Measurements from ENCODE around the gene SETBP1.

SETBP1 gene

GRCh38 chr18:44870631-44871502 lies 190.2 kb downstream of the SETBP1 start:
- no peak for DNase-seq (ENCODE audit: low spot score)

DNA sequence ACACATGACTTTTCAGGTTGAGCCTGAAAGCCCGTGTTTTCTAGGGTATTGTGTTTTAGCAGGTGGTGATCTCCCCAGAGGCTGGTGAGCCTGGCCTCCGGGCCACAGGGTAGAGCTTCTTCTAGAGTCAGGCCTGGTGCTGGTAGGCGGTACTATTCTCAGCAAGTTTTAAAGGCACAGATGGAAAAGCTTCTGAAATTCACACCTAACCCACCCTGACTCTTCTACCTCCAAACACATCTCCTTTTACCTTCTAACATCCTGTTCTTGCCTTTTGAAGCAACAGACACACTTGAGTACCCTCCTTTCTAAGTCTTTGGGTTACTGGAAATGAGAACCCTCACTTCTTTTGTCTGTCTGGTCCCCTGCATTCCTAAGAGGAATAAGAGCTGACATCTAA lies 191.1 kb downstream of the SETBP1 start:
- DNase-seq (ENCODE audit: low spot score): no peak

- DNase-seq (ENCODE audit: low spot score): no peak
Measured at GRCh38 chr18:44876024-44876423, 195.3 kb downstream of the SETBP1 start.

GRCh38 chr18:44876755-44877154 lies 196.1 kb downstream of the SETBP1 start:
- DNase-seq (ENCODE audit: low spot score): no peak

GRCh38 chr18:44878335-44878734 lies 197.6 kb downstream of the SETBP1 start:
- DNase-seq (ENCODE audit: low spot score): no peak

DNA sequence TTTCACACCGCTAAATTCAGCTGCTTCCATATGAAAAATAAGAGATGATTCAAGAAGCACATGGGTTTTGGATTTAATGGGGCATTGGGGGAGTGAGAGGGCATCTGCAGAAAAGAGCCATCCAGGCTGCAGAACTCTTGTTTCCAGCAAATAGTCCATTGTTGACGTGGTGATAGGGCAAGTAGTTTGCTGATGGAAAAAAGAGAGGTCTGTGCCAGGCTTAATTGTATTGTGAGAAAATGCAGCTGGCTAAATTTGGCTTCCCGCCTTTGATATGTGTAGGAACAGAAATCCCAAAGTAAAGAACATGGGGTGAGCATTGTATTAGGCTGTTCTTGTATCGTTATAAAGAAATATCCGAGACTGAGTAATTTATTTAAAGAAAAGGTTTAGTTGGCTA lies 199.5 kb downstream of the SETBP1 start:
- no peak for DNase-seq (ENCODE audit: low spot score)

GRCh38 chr18:44881461-44882162 lies 200.9 kb downstream of the SETBP1 start:
- DNase-seq (ENCODE audit: low spot score): no peak

- no peak for DNase-seq (ENCODE audit: low spot score)
Measured at GRCh38 chr18:44882163-44882868, 201.6 kb downstream of the SETBP1 start.

DNA sequence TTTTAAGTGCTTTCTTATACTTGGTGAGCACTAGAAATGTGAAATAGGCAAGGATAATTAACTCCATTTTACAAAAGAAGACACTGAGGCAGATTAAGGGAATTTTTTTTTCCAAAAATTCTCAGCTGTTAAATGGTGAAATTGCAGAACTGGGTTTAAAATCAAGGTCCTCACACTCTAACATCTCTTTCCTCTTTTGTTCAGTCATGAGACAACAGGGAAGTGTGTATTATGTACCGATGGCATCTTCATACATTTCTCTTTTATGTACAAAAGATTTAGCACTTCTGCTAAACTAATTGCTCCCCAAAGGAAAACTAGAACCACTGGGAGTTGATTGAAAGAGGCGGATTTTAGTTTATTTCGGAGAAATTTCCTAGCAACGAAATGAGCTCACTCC lies 203.0 kb downstream of the SETBP1 start:
- no peak for DNase-seq (ENCODE audit: low spot score)

DNA sequence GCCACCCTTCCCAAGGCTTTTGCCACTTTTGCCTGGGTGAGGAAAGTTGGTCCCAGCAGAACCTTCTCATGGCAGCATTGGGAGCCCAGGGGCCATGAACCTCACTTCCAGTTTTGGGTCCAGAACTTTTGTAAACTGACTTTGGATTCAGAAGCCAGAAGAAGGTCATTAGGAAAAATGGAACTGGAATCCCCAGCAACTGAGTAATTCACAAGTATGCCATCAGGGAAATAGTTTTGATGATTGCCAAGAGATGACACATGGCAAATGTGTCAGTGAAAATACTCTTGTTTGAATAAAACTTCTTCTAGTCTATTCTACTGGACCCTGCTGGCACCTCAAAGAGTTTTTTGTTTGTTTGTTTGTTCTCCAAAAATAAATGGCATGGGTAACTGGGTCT lies 203.7 kb downstream of the SETBP1 start:
- no peak for DNase-seq (ENCODE audit: low spot score)

GRCh38 chr18:44885507-44885906 lies 204.8 kb downstream of the SETBP1 start:
- DNase-seq (ENCODE audit: low spot score): no peak

- no peak for DNase-seq (ENCODE audit: low spot score)
Measured at GRCh38 chr18:44887227-44887631, 206.5 kb downstream of the SETBP1 start.

DNA sequence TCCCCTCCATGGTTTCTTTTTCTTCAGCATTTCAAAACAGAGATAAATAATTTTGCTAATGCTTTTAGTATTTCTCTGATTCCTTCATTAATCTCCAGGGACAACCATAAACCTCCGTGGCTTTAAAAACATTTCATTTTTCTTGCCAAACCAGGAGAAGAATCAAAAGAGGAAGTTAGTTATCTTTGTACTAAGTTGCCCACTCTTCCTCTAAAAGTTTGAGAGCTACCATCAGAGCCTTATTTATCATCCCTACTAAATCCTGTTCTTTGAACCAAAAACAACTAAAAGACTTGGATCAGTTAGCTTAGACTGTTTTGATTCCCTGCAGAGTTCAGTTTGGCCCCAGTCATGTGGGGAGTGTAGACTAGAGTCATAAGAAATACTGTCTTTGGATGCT lies 208.4 kb downstream of the SETBP1 start:
- no peak for DNase-seq (ENCODE audit: low spot score)

GRCh38 chr18:44893045-44893706 lies 212.5 kb downstream of the SETBP1 start:
- DNase-seq (ENCODE audit: low spot score): no peak

DNA sequence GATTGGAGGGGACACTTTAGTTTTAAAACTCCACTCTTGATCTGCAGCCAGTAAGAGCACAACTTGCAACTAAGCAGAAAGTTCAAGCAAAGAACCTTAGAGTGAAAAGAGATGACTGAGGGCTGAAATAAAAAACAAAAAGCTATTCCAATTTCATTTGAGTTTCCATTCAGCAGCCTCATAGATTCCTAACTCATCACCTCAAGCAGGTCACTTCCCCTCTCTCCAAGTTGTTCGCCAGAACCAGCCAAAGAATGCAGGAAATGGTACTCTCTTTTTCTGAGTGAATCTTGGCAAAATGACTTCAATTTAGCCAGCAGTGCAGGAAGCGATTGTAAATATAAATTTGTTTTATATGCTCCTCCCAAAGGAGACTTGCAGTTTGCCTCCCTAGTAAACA lies 213.3 kb downstream of the SETBP1 start:
- no peak for DNase-seq (ENCODE audit: low spot score)

- peak; percentile 32 for DNase-seq (ENCODE audit: low spot score)
Measured at GRCh38 chr18:44895176-44895798, 214.6 kb downstream of the SETBP1 start.

- no peak for DNase-seq (ENCODE audit: low spot score)
Measured at GRCh38 chr18:44896846-44897245, 216.2 kb downstream of the SETBP1 start.

- no peak for DNase-seq (ENCODE audit: low spot score)
Measured at GRCh38 chr18:44897411-44897810, 216.7 kb downstream of the SETBP1 start.

GRCh38 chr18:44897816-44898215 lies 217.1 kb downstream of the SETBP1 start:
- DNase-seq (ENCODE audit: low spot score): no peak

DNA sequence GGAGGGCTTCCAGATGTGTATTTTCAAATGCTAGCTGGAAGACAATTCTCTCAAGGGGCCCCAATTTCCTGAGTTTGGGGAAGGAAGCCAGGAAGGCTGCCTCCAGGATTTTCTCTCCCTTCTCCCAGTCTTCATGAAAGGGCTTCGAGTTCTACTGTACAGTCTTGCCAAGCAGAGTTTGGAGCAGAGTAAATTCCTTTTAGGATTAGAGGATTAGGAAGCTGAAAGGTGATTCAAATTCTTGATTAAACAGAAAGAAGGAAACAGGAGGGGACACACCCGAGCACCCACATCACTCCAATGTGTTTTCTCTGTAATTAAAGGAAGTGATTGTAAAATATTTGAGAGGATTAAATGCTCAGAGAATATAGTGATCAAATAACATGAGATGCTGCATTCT lies 217.8 kb downstream of the SETBP1 start:
- DNase-seq (ENCODE audit: low spot score): no peak

DNA sequence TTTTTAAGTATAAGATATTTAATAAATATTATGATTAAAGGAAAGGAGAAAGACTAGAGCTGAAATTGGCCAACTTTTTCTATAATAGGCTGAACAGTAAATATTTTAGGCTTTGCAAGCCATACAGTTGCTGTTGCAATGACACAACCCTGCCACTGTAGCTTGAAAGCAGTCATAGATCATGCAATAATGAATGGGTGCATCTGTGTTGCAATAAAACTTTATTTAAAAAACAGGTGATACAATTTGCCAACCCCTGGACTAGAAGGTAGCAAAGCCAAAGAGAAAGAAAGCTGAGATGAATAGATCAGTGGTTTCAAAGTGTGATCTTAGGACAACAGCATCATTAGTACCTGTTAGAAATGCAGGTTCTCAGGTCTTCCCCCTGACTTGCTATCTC lies 219.1 kb downstream of the SETBP1 start:
- no peak for DNase-seq (ENCODE audit: low spot score)

Measured in SK-N-DZ (cell line).